ENCODE data around the gene OR7C1.

OR7C1 gene

DNA sequence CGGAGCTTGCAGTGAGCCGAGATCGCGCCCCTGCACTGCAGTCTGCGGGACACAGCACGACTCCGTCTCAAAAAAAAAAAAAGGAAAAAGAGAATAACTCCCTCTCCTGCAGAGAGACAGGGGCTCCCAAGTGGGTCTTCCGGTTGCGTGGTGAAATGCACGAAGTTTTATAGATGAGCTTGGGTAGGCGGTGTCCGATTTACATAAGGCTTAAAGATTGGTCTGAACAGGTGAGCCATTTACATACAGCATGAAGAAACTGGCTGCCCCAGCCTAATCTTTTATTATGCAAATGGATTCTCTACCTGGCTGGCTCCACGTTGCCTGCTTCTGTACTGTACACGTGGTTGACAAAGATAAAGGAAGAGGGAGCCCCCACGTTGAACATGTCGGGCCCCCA is 76.2 kb downstream of the OR7C1 start:
- no peaks in the 10 kb centered on the region for H3F3A ChIP-seq (ENCODE audit: control insufficient read depth, insufficient read depth)
- no peak for TF ChIP-seq EZH2phosphoT487 (IDR thresholded peaks at IDR 0.05; ENCODE audit: borderline replicate concordance, low read length)
- TF ChIP-seq, protein P1, sequence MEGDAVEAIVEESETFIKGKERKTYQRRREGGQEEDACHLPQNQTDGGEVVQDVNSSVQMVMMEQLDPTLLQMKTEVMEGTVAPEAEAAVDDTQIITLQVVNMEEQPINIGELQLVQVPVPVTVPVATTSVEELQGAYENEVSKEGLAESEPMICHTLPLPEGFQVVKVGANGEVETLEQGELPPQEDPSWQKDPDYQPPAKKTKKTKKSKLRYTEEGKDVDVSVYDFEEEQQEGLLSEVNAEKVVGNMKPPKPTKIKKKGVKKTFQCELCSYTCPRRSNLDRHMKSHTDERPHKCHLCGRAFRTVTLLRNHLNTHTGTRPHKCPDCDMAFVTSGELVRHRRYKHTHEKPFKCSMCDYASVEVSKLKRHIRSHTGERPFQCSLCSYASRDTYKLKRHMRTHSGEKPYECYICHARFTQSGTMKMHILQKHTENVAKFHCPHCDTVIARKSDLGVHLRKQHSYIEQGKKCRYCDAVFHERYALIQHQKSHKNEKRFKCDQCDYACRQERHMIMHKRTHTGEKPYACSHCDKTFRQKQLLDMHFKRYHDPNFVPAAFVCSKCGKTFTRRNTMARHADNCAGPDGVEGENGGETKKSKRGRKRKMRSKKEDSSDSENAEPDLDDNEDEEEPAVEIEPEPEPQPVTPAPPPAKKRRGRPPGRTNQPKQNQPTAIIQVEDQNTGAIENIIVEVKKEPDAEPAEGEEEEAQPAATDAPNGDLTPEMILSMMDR (IDR thresholded peaks at IDR 0.05; ENCODE audit: low read depth, low read length, poor library complexity, severe bottlenecking), result no peak
- H4K20me1 ChIP-seq (ENCODE audit: control insufficient read depth, insufficient read depth, low read depth, low read length), result no peaks in the 10 kb centered on the region
- no peaks in the 10 kb centered on the region for H3K79me2 ChIP-seq (ENCODE audit: control insufficient read depth, low read length)
- H3K36me3 ChIP-seq (ENCODE audit: control insufficient read depth, low read length), result no peaks in the 10 kb centered on the region
- H3K27ac ChIP-seq (ENCODE audit: low read depth, low read length), result no peak overlapping the region
- H3K4me1 ChIP-seq (ENCODE audit: control insufficient read depth, low read length), result no peaks in the 10 kb centered on the region
- H3K27me3 ChIP-seq (ENCODE audit: control insufficient read depth, low read length), result no peaks in the 10 kb centered on the region
- no peak overlapping the region for H3K4me2 ChIP-seq (ENCODE audit: low read length)
- no peaks in the 10 kb centered on the region for H3K9me3 ChIP-seq (ENCODE audit: control insufficient read depth, insufficient read depth, low read length)
- H3K9me2 ChIP-seq (replicated peaks; ENCODE audit: control insufficient read depth, low read length), result no peaks in the 10 kb centered on the region
- H3K4me3 ChIP-seq (ENCODE audit: low read length), result no peak overlapping the region

DNA sequence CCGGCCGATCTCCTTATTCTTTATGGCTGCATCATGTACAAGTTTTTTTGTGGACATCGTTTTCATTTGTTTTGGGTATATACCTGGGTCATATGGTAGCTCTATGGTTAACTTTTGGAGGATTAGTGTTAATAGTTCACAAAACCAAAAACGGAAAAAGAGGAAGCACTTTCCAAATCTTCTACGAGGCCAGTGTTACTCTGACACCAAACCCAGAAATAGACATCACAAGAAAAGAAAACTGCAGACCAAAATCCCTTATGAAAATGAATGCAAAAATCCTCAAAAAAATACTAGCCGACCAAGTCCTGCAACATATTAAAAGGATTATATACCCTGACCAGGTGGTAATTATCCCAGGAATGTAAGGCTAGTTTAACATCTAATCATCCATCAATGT is 86.4 kb downstream of the OR7C1 start:
- Histone ChIP-seq H3K4me1 (ENCODE audit: control insufficient read depth, low read length) (no peaks in the 10 kb centered on the region), H3K36me3 (ENCODE audit: control insufficient read depth, low read length) (no peaks in the 10 kb centered on the region)
- no peak for TF ChIP-seq EZH2phosphoT487 (IDR thresholded peaks at IDR 0.05; ENCODE audit: borderline replicate concordance, low read length)

More for the DNA sequence above, 86.4 kb downstream of the OR7C1 start:
- H3K79me2 ChIP-seq (ENCODE audit: control insufficient read depth, low read length), result no peaks in the 10 kb centered on the region
- H3K9me2 ChIP-seq (replicated peaks; ENCODE audit: control insufficient read depth, low read length), result no peaks in the 10 kb centered on the region
- no peaks in the 10 kb centered on the region for H3K27me3 ChIP-seq (ENCODE audit: control insufficient read depth, low read length)
- H3K4me2 ChIP-seq (ENCODE audit: low read length), result no peak overlapping the region
- no peaks in the 10 kb centered on the region for H3K9me3 ChIP-seq (ENCODE audit: control insufficient read depth, insufficient read depth, low read length)
- H3F3A ChIP-seq (ENCODE audit: control insufficient read depth, insufficient read depth), result peaks cover 4% of the 10 kb centered on the region
- H4K20me1 ChIP-seq (ENCODE audit: control insufficient read depth, insufficient read depth, low read depth, low read length), result no peaks in the 10 kb centered on the region
- H3K4me3 ChIP-seq (ENCODE audit: low read length), result no peak overlapping the region
- H3K27ac ChIP-seq (ENCODE audit: low read depth, low read length), result no peak overlapping the region
